ENCODE results near the gene SMIM15.

SMIM15 gene

GRCh38 chr5:61139931-61140330 lies 22.3 kb downstream of the SMIM15 start:
- Histone ChIP-seq H3K27ac (ENCODE audit: poor library complexity, severe bottlenecking) (no peak overlapping the region), H3K27me3 (ENCODE audit: insufficient read depth, poor library complexity, severe bottlenecking) (no peaks in the 10 kb centered on the region), H3K36me3 (ENCODE audit: low read depth) (no peaks in the 10 kb centered on the region), H3K9me3 (ENCODE audit: severe bottlenecking) (no peaks in the 10 kb centered on the region), H3K4me3 (ENCODE audit: severe bottlenecking) (no peak overlapping the region), H3K4me1 (ENCODE audit: insufficient read depth, poor library complexity, severe bottlenecking) (no peaks in the 10 kb centered on the region)
- DNase-seq (ENCODE audit: low spot score) (no peak), ATAC-seq (ENCODE audit: low read depth) (no peak)
- TF ChIP-seq CTCF (IDR thresholded peaks at IDR 0.05; ENCODE audit: poor library complexity, severe bottlenecking): no peak

- H3K36me3 ChIP-seq (ENCODE audit: low read depth): no peaks in the 10 kb centered on the region
- peak; percentile 59 for TF ChIP-seq CTCF (IDR thresholded peaks at IDR 0.05; ENCODE audit: poor library complexity, severe bottlenecking)
- DNase-seq (ENCODE audit: low spot score): no peak
- no peaks in the 10 kb centered on the region for H3K4me1 ChIP-seq (ENCODE audit: insufficient read depth, poor library complexity, severe bottlenecking)
- no peak overlapping the region for H3K4me3 ChIP-seq (ENCODE audit: severe bottlenecking)
- ATAC-seq (ENCODE audit: low read depth): peak; percentile 62; the same call in 2 of the 3 replicates
- no peak overlapping the region for H3K27ac ChIP-seq (ENCODE audit: poor library complexity, severe bottlenecking)
- no peaks in the 10 kb centered on the region for H3K27me3 ChIP-seq (ENCODE audit: insufficient read depth, poor library complexity, severe bottlenecking)
- H3K9me3 ChIP-seq (ENCODE audit: severe bottlenecking): no peaks in the 10 kb centered on the region
Measured at GRCh38 chr5:61139094-61139873, 23.0 kb downstream of the SMIM15 start.

- no peaks in the 10 kb centered on the region for H3K36me3 ChIP-seq (ENCODE audit: low read depth)
- DNase-seq (ENCODE audit: low spot score) (no peak), ATAC-seq (ENCODE audit: low read depth) (no peak)
- no peaks in the 10 kb centered on the region for H3K27me3 ChIP-seq (ENCODE audit: insufficient read depth, poor library complexity, severe bottlenecking)
- H3K9me3 ChIP-seq (ENCODE audit: severe bottlenecking): no peaks in the 10 kb centered on the region
- no peaks in the 10 kb centered on the region for H3K4me1 ChIP-seq (ENCODE audit: insufficient read depth, poor library complexity, severe bottlenecking)
- no peak for TF ChIP-seq CTCF (IDR thresholded peaks at IDR 0.05; ENCODE audit: poor library complexity, severe bottlenecking)
- no peak overlapping the region for H3K4me3 ChIP-seq (ENCODE audit: severe bottlenecking)
- H3K27ac ChIP-seq (ENCODE audit: poor library complexity, severe bottlenecking): no peak overlapping the region
Measured at GRCh38 chr5:61137835-61138234, 24.4 kb downstream of the SMIM15 start.

GRCh38 chr5:61132559-61132958 lies 29.7 kb downstream of the SMIM15 start:
- H3K36me3 ChIP-seq (ENCODE audit: low read depth): no peaks in the 10 kb centered on the region
- peak; percentile 42; the same call in 1 of the 3 replicates for ATAC-seq (ENCODE audit: low read depth)
- H3K27ac ChIP-seq (ENCODE audit: poor library complexity, severe bottlenecking): no peak overlapping the region
- H3K27me3 ChIP-seq (ENCODE audit: insufficient read depth, poor library complexity, severe bottlenecking): no peaks in the 10 kb centered on the region
- no peak overlapping the region for H3K4me3 ChIP-seq (ENCODE audit: severe bottlenecking)
- TF ChIP-seq CTCF (IDR thresholded peaks at IDR 0.05; ENCODE audit: poor library complexity, severe bottlenecking): no peak
- DNase-seq (ENCODE audit: low spot score): no peak
- no peaks in the 10 kb centered on the region for H3K4me1 ChIP-seq (ENCODE audit: insufficient read depth, poor library complexity, severe bottlenecking)
- H3K9me3 ChIP-seq (ENCODE audit: severe bottlenecking): no peaks in the 10 kb centered on the region

GRCh38 chr5:61130289-61130688 lies 32.0 kb downstream of the SMIM15 start:
- H3K27ac ChIP-seq (ENCODE audit: poor library complexity, severe bottlenecking): no peak overlapping the region
- H3K36me3 ChIP-seq (ENCODE audit: low read depth): no peaks in the 10 kb centered on the region
- no peaks in the 10 kb centered on the region for H3K27me3 ChIP-seq (ENCODE audit: insufficient read depth, poor library complexity, severe bottlenecking)
- no peaks in the 10 kb centered on the region for H3K9me3 ChIP-seq (ENCODE audit: severe bottlenecking)
- H3K4me3 ChIP-seq (ENCODE audit: severe bottlenecking): no peak overlapping the region
- ATAC-seq (ENCODE audit: low read depth) (no peak), DNase-seq (ENCODE audit: low spot score) (no peak)
- H3K4me1 ChIP-seq (ENCODE audit: insufficient read depth, poor library complexity, severe bottlenecking): no peaks in the 10 kb centered on the region
- no peak for TF ChIP-seq CTCF (IDR thresholded peaks at IDR 0.05; ENCODE audit: poor library complexity, severe bottlenecking)
